ENCODE results near the gene TUBAL3. TPM values are rescaled to one million over a fixed set of nuclear protein-coding genes. Genes with fewer than 3 reads are reported as not detected.

The TUBAL3 gene
- total and polyA plus RNA-seq, 2 of the 4 experiments (the other 2 are of a cell fraction) = not detected

DNA sequence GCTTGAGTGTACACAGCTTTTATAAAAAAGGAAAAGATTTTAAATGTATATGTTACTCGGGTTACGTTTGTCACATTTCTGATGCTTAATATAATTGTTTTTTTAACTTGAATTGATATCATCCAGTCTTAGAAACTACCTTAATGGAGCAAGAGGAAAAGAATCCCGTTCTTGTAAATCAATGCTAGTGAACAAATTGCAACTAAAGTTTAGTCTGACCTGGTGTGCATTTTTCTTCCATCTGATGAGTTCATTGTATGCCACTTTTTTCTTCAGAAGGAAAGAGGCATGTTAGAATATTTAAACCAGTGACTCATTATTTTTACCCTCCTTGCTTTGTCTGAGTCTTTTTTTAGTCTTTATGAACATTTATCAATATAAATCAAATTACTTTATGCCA is 42.4 kb upstream of the TUBAL3 start:
- H3K36me3 ChIP-seq (ENCODE audit: control insufficient read depth, insufficient read depth, low read length) = no peaks in the 10 kb centered on the region
- in situ Hi-C loops (cut with MboI; ENCODE audit: low sequenced_read_pairs) (no loop called here), intact Hi-C loops (cut with micrococcal nuclease) (loop anchor here (1.0 to 5.0 kb wide), 3 partner anchors 100 to 240 kb away; no protein-coding TSS in a partner anchor), dilution Hi-C loops (cut with HindIII; ENCODE audit: low sequenced_read_pairs, unreplicated experiment) (no loop called here)
- peaks cover 5% of the 10 kb centered on the region; the same call in 1 of the 2 replicates for H3K4me1 ChIP-seq (ENCODE audit: control insufficient read depth, insufficient read depth, low read length)
- no peaks in the 10 kb centered on the region for H4K20me1 ChIP-seq (ENCODE audit: insufficient read depth, low read length)
- no peak overlapping the region for H3K18ac ChIP-seq (ENCODE audit: low read depth, low read length)
- H2BK120ac ChIP-seq (ENCODE audit: low read depth, low read length) = 0 out of 2 replicates have a peak overlapping the region, but pooled peaks have one; percentile 16
- H2AK9ac ChIP-seq (replicated peaks; ENCODE audit: low read depth, low read length, poor library complexity) = no peak overlapping the region
- no peaks in the 10 kb centered on the region for H3K9me3 ChIP-seq (ENCODE audit: control insufficient read depth, insufficient read depth, low read length)
- no peak overlapping the region for H2BK20ac ChIP-seq (ENCODE audit: low read depth, low read length)
- BruUV-seq (replicated peaks) = no TSS peak
- H3K14ac ChIP-seq (replicated peaks; ENCODE audit: low read depth, low read length) = peak overlapping the region; percentile 78; the same call in 1 of the 2 replicates
- ChIA-PET POLR2A (ENCODE audit: unreplicated experiment) (interaction anchor here (0.6 kb wide), 1 partner anchor 22 kb away, joined by 3 read pairs; no protein-coding TSS in a partner anchor), CTCF (interaction anchor here (0.6 to 2.2 kb wide), 5 partner anchors 13 to 1027 kb away, joined by 3 to 20 read pairs (median 4); no protein-coding TSS in a partner anchor)
- peak overlapping the region; percentile 64 for H3K4me3 ChIP-seq (ENCODE audit: insufficient read depth, low read depth, low read length)
- H3K4me2 ChIP-seq (ENCODE audit: low read depth, low read length) = peak overlapping the region; percentile 99
- no CpG with 5 or more reads among the region's 3 CpGs for WGBS, 2 experiments (ENCODE audit: extremely low coverage in 2 of 2, insufficient read length in 1 of 2)
- no peak overlapping the region for H2BK15ac ChIP-seq (ENCODE audit: low read depth, low read length)
- peak overlapping the region; percentile 57; the same call in 1 of the 2 replicates for H3K9ac ChIP-seq (ENCODE audit: low read depth, low read length)
- no peak for TF ChIP-seq SMC3 (IDR thresholded peaks at IDR 0.05; ENCODE audit: low read depth, low read length)
- no peak overlapping the region for H3K4ac ChIP-seq (ENCODE audit: low read depth, low read length)
- H2AK5ac ChIP-seq (ENCODE audit: low read depth, low read length) = no peak overlapping the region
- H3K27me3 ChIP-seq (ENCODE audit: control insufficient read depth, insufficient read depth, low read length) = no peaks in the 10 kb centered on the region
- no peak overlapping the region for H4K8ac ChIP-seq (ENCODE audit: low read depth in 2 of 2, low read length in 2 of 2)
- peak; percentile 46 for DNase-seq
- H4K91ac ChIP-seq (ENCODE audit: insufficient read depth, low read depth, low read length) = no peak overlapping the region
- peaks cover 7 to 38% of the 10 kb centered on the region in 2 experiments for H3K79me1 ChIP-seq (ENCODE audit: low read depth in 1 of 2, low read length in 2 of 2)
- H3K27ac ChIP-seq (ENCODE audit: insufficient read depth, low read length) = peak overlapping the region; percentile 31; the same call in 1 of the 2 replicates
- no peaks in the 10 kb centered on the region for H3K9me1 ChIP-seq (ENCODE audit: insufficient read depth, low read length)
- no peak overlapping the region for H4K5ac ChIP-seq (ENCODE audit: low read depth, low read length)
- no peak overlapping the region for H3K56ac ChIP-seq (ENCODE audit: extremely low read depth, insufficient read depth, low read length)
- peak overlapping the region; percentile 92 for H2BK5ac ChIP-seq (ENCODE audit: low read depth, low read length, poor library complexity, severe bottlenecking)
- peak; percentile 5; the same call in 1 of the 2 replicates for ATAC-seq (ENCODE audit: low read depth)
- H3K23ac ChIP-seq (ENCODE audit: low read depth, low read length) = peak overlapping the region; percentile 87; the same call in 1 of the 2 replicates
- H2AFZ ChIP-seq (replicated peaks; ENCODE audit: low read length, poor library complexity) = no peak overlapping the region
